GM06990 (cell line): ENCODE data around the gene GRM7.

ENCODE experiments used
- DNase-seq: peaks from one replicate; pipeline ENCODE4 v3.0.0-alpha.2; 2011; ENCODE audit not compliant: insufficient read length; ENCODE audit errors: extremely low read depth
- H3K27me3 ChIP-seq: replicated peaks from 2 replicates; pipeline ENCODE4 v1.6.0; 2011; ENCODE audit warnings: low read length; ENCODE audit not compliant: control insufficient read depth, insufficient read depth
- H3K36me3 ChIP-seq: 2 replicates; pipeline ENCODE4 v1.5.1; 2011; ENCODE audit warnings: low read length; ENCODE audit not compliant: control insufficient read depth, insufficient read depth
- H3K4me3 ChIP-seq: replicated peaks from 2 replicates; pipeline ENCODE4 v1.5.1; 2011; ENCODE audit warnings: low read depth, mild to moderate bottlenecking, control low read depth, low read length
- TF ChIP-seq, protein P1 (sequence below): IDR thresholded peaks from 2 replicates; pipeline ENCODE4 v1.5.1; 2011; ENCODE audit warnings: low read length, control low read depth, mild to moderate bottlenecking, inconsistent platforms; ENCODE audit not compliant: insufficient read depth, poor library complexity, severe bottlenecking

Gene GRM7

DNA sequence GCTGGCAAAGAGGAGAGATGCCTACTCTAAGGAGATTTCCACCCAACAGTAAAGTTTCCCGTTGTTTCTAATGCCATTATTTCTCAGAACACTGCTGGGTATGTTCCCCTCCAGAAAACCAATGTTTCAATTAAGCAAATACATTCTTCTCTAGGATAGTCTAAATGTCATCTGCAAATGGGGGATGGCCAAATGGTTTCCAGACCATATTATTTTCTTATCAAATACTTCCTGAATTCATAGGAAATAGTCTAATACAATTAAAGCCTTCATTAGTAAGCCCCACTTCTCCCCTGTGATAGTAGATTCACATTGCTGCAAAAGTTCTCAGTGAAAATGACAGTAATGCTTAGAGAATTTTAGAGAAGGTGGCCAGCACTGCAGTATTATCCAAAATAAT lies 716.6 kb downstream of the GRM7 start:
- DNase-seq = no peak
- Histone ChIP-seq H3K36me3 (no peaks in the 10 kb centered on the region), H3K4me3 (no peak overlapping the region), H3K27me3 (no peaks in the 10 kb centered on the region)
- TF ChIP-seq, protein P1, sequence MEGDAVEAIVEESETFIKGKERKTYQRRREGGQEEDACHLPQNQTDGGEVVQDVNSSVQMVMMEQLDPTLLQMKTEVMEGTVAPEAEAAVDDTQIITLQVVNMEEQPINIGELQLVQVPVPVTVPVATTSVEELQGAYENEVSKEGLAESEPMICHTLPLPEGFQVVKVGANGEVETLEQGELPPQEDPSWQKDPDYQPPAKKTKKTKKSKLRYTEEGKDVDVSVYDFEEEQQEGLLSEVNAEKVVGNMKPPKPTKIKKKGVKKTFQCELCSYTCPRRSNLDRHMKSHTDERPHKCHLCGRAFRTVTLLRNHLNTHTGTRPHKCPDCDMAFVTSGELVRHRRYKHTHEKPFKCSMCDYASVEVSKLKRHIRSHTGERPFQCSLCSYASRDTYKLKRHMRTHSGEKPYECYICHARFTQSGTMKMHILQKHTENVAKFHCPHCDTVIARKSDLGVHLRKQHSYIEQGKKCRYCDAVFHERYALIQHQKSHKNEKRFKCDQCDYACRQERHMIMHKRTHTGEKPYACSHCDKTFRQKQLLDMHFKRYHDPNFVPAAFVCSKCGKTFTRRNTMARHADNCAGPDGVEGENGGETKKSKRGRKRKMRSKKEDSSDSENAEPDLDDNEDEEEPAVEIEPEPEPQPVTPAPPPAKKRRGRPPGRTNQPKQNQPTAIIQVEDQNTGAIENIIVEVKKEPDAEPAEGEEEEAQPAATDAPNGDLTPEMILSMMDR = no peak

DNA sequence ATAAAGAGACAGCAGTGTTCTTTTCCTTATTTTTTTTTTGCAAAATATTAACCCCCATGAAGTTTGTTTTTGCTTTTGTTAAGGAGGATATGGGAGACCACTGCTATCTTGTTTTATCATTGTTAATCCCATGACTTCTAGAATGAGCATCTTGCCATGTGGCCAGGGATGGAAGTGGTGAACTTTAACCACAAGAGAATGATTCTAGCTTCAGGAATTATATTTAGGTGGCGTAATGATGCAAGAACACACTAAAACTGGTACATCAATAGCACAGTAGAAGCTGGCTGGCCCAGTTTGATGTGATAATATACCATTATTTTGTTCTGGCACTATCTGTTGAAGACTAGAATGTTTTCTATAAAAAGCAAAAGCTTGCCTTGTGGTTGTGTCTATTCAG lies 720.9 kb downstream of the GRM7 start:
- DNase-seq = no peak
- H3K36me3 ChIP-seq = no peaks in the 10 kb centered on the region
- H3K27me3 ChIP-seq = no peaks in the 10 kb centered on the region
- H3K4me3 ChIP-seq = no peak overlapping the region
- TF ChIP-seq, protein P1 = no peak

DNA sequence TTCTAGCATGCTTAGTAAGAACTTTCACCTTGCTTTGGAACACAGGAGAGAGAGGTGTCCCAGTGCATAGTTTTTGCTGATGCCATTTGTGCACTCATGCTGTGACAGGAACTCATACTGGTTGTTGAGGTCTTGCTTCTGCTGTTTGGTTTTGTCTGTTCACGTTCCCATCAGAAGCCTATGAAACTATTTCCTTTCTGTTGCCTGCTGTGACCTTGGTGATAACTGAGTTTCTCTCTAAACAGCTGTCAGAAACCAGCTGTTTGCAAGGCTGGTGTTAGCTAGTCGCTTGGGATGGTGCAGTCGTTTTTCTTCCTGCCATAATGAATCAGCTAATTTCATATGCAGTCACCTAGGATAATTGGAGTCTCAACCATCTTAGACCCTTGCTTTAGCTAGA lies 724.1 kb downstream of the GRM7 start:
- TF ChIP-seq, protein P1 = no peak
- no peak for DNase-seq
- Histone ChIP-seq H3K36me3 (no peaks in the 10 kb centered on the region), H3K4me3 (no peak overlapping the region), H3K27me3 (no peaks in the 10 kb centered on the region)

DNA sequence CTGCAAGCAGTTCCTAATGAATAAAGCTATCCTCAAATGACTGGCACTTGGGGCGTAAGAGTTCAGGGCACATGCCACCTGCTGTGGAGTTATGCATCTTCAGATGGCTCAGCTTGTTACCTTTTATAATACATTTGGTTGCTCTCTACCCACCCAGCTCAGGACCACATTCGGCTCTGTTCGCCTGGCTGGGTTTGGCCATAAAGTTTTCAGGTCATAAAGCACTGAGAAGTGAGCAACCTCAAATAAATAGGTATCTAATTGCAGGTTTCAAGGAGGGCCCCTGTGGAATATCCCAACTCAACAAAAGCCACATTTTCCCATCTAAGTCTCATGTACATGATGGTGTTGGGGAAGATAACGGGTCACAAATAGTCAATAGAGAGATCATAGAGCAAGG lies 727.3 kb downstream of the GRM7 start:
- H3K36me3 ChIP-seq = no peaks in the 10 kb centered on the region
- no peaks in the 10 kb centered on the region for H3K27me3 ChIP-seq
- TF ChIP-seq, protein P1 = no peak
- H3K4me3 ChIP-seq = no peak overlapping the region
- no peak for DNase-seq

DNA sequence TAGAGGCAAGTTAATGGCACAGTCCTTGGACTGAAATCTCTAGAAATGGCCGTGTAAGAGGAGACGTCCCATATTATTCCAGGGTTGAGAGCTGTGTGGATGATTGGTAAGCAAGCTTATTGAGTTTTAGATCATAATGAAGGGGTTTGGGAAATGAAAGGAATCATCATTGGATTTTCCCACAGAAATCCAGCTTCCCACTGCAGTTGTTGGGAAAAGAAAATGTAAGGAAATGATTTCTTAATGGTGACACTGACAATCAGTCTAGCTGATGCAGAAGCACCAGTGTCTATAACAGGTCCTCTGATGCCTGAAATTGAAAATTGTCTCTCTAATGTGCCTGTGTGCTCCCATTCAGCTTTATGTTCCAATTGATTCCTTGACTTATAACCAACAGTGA lies 728.6 kb downstream of the GRM7 start:
- Histone ChIP-seq H3K27me3 (no peaks in the 10 kb centered on the region), H3K4me3 (no peak overlapping the region), H3K36me3 (no peaks in the 10 kb centered on the region)
- no peak for DNase-seq
- TF ChIP-seq, protein P1 = no peak

GRCh38 chr3:7602297-7602696 lies 741.4 kb downstream of the GRM7 start:
- Histone ChIP-seq H3K27me3 (no peaks in the 10 kb centered on the region), H3K36me3 (no peaks in the 10 kb centered on the region), H3K4me3 (no peak overlapping the region)
- TF ChIP-seq, protein P1 = no peak
- no peak for DNase-seq
